ENCODE results near the gene IFNA21. TPM values are rescaled to one million over a fixed set of nuclear protein-coding genes. Genes with fewer than 3 reads are reported as not detected.

Gene IFNA21
- total RNA-seq, result not detected

GRCh38 chr9:21166560-21166959 is at the start of gene IFNA21:
IFNA21 (minus strand) TSS chr9:21166660; CDS start chr9:21166612, 48 bp downstream.

GRCh38 chr9:21207043-21207442 is 40.6 kb upstream of the IFNA21 start, which contains the start of gene IFNA10:
IFNA10 (minus strand) TSS chr9:21207143; CDS start chr9:21207097, 46 bp downstream.

GRCh38 chr9:21202105-21202504 is 35.6 kb upstream of the IFNA21 start, which contains the start of gene IFNA7:
IFNA7 (minus strand) TSS chr9:21202205; CDS start chr9:21202165, 40 bp downstream.

GRCh38 chr9:21187487-21187886 is 21.0 kb upstream of the IFNA21 start, which contains the start of gene IFNA4:
IFNA4 (minus strand) TSS chr9:21187587; CDS start chr9:21187531, 56 bp downstream.

GRCh38 chr9:21141427-21141882 is 25.0 kb downstream of the IFNA21 start, which contains the start of gene IFNW1:
IFNW1 (minus strand) TSS chr9:21141832; CDS start chr9:21141570, 262 bp downstream.

Other genes starting within 250 kb of the IFNA21 start
- 5.1 TPM for gene HACD4, start 135.0 kb downstream of the IFNA21 start, total RNA-seq
- gene IFNB1, start 88.7 kb downstream of the IFNA21 start, total RNA-seq, result not detected
- gene IFNW1, start 24.8 kb downstream of the IFNA21 start, total RNA-seq, result not detected
- gene IFNA4, start 20.9 kb upstream of the IFNA21 start, total RNA-seq, result not detected
- gene IFNA7, start 35.5 kb upstream of the IFNA21 start, total RNA-seq, result not detected
- gene IFNA10, start 40.5 kb upstream of the IFNA21 start, total RNA-seq, result not detected
- gene IFNA16, start 50.7 kb upstream of the IFNA21 start, total RNA-seq, result not detected
- not detected for gene IFNA17, start 61.6 kb upstream of the IFNA21 start, total RNA-seq
- gene IFNA14, start 73.3 kb upstream of the IFNA21 start, total RNA-seq, result not detected
- gene IFNA5, start 138.7 kb upstream of the IFNA21 start, total RNA-seq, result not detected
- 68.1 TPM for gene KLHL9, start 168.7 kb upstream of the IFNA21 start, total RNA-seq
- not detected for gene IFNA6, start 184.2 kb upstream of the IFNA21 start, total RNA-seq
- gene IFNA13, start 201.4 kb upstream of the IFNA21 start, total RNA-seq, result not detected
- not detected for gene IFNA2, start 218.7 kb upstream of the IFNA21 start, total RNA-seq
- gene IFNA8, start 242.5 kb upstream of the IFNA21 start, total RNA-seq, result not detected